ENCODE results near the gene TM2D1. TPM values are rescaled to one million over a fixed set of nuclear protein-coding genes. Genes with fewer than 3 reads are reported as not detected.
"Not testable (repeated sequence)": the region's sequence is repeated elsewhere in the genome, so short reads cannot be mapped to it uniquely, and the experiment has no call there.

TM2D1 gene
- total and polyA plus RNA-seq, 9 donors, result 34.6 to 68.0 (median 48.4) TPM

DNA sequence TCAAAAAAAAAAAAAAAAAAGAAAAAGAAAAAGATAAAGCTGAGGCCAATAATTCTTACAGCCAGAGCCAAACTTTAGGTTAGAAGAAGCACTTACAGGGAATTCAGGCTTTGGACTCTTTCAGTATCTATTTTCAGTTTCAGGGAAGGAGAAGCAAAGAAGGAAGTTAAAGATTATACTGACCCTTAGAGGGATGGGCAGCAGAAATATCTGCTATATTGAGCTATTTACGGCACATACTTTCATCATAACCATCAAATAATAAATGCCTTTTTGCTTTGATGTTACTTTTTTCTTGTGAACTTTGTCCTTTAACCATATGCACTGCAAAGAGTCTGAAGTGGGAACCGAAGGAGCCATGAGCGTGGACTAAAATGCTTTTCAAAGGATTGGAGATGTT lies 42.0 kb downstream of the TM2D1 start:
- no peaks in the 10 kb centered on the region for H3K9me3 ChIP-seq
- no peaks in the 10 kb centered on the region for H3K4me1 ChIP-seq (ENCODE audit: insufficient read depth)
- DNase-seq, result no peak
- 77 to 83% (median 77%) methylated on average over 3 of the region's 3 CpGs for WGBS, 3 donors
- H3K36me3 ChIP-seq, result peaks cover 2% of the 10 kb centered on the region
- TF ChIP-seq POLR2A (IDR thresholded peaks at IDR 0.05) (no peak), EP300 (IDR thresholded peaks at IDR 0.05) (no peak)
- TF ChIP-seq, protein P1, sequence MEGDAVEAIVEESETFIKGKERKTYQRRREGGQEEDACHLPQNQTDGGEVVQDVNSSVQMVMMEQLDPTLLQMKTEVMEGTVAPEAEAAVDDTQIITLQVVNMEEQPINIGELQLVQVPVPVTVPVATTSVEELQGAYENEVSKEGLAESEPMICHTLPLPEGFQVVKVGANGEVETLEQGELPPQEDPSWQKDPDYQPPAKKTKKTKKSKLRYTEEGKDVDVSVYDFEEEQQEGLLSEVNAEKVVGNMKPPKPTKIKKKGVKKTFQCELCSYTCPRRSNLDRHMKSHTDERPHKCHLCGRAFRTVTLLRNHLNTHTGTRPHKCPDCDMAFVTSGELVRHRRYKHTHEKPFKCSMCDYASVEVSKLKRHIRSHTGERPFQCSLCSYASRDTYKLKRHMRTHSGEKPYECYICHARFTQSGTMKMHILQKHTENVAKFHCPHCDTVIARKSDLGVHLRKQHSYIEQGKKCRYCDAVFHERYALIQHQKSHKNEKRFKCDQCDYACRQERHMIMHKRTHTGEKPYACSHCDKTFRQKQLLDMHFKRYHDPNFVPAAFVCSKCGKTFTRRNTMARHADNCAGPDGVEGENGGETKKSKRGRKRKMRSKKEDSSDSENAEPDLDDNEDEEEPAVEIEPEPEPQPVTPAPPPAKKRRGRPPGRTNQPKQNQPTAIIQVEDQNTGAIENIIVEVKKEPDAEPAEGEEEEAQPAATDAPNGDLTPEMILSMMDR (IDR thresholded peaks at IDR 0.05), result no peak
- no peak overlapping the region for H3K27ac ChIP-seq
- intact Hi-C loops (cut with DNase I), result no loop called here
- no peaks in the 10 kb centered on the region for H3K27me3 ChIP-seq
- no peak overlapping the region for H3K4me3 ChIP-seq

GRCh38 chr1:61680500-61680899 lies 44.4 kb downstream of the TM2D1 start:
- Histone ChIP-seq H3K4me1 (ENCODE audit: insufficient read depth) (no peaks in the 10 kb centered on the region), H3K27me3 (no peaks in the 10 kb centered on the region), H3K36me3 (peaks cover 2% of the 10 kb centered on the region), H3K9me3 (no peaks in the 10 kb centered on the region), H3K27ac (no peak overlapping the region), H3K4me3 (no peak overlapping the region)
- no peak for DNase-seq
- intact Hi-C loops (cut with DNase I), result no loop called here
- TF ChIP-seq EP300 (IDR thresholded peaks at IDR 0.05), result no peak
- TF ChIP-seq, protein P1 (IDR thresholded peaks at IDR 0.05), result no peak
- no peak for TF ChIP-seq POLR2A (IDR thresholded peaks at IDR 0.05)
- 81 to 88% (median 86%) methylated on average over 2 of the region's 2 CpGs for WGBS, 3 donors

- H3K4me3 ChIP-seq; intact Hi-C loops (cut with DNase I); H3K4me1 ChIP-seq (ENCODE audit: insufficient read depth); H3K9me3 ChIP-seq; H3K27me3 ChIP-seq; DNase-seq; H3K36me3 ChIP-seq; H3K27ac ChIP-seq: not testable (repeated sequence)
- WGBS, 3 donors, result 95 to 100% (median 98%) methylated on average over 2 of the region's 2 CpGs
Measured at GRCh38 chr1:61676881-61677280, 48.1 kb downstream of the TM2D1 start.

DNA sequence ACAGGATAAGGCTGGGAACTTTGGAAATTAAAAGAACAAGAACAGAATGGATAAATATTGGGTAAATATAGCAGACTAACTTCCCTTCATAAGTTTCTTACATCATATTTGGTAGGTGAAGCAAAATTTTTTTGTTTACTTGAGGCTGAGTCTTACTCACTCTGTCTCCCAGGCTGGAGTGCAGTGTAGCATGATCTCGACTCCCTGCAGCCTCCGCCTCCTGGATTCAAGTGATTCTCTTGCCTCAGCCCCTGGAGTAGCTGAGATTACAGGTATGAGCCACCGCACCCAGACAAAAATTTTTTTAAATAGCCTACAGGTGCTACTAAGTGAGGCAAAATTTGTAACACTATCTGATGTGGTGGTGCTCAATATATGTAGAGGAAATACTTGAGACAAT lies 50.7 kb downstream of the TM2D1 start:
- H3K27ac ChIP-seq, result no peak overlapping the region
- DNase-seq, result no peak
- no peak overlapping the region for H3K4me3 ChIP-seq
- no peak for TF ChIP-seq POLR2A (IDR thresholded peaks at IDR 0.05)
- TF ChIP-seq, protein P1 (IDR thresholded peaks at IDR 0.05), result no peak
- no peak for TF ChIP-seq EP300 (IDR thresholded peaks at IDR 0.05)
- no peaks in the 10 kb centered on the region for H3K9me3 ChIP-seq
- 85 to 90% (median 87%) methylated on average over 3 of the region's 3 CpGs for WGBS, 3 donors
- intact Hi-C loops (cut with DNase I), result no loop called here
- H3K36me3 ChIP-seq, result no peaks in the 10 kb centered on the region
- no peaks in the 10 kb centered on the region for H3K27me3 ChIP-seq
- no peaks in the 10 kb centered on the region for H3K4me1 ChIP-seq (ENCODE audit: insufficient read depth)

GRCh38 chr1:61672376-61672775 lies 52.6 kb downstream of the TM2D1 start:
- WGBS, 3 donors, result 83 to 85% (median 84%) methylated on average over 4 of the region's 4 CpGs
- TF ChIP-seq, protein P1 (IDR thresholded peaks at IDR 0.05), result no peak
- TF ChIP-seq EP300 (IDR thresholded peaks at IDR 0.05), result no peak
- TF ChIP-seq POLR2A (IDR thresholded peaks at IDR 0.05), result no peak
- no peaks in the 10 kb centered on the region for H3K27me3 ChIP-seq
- no peak overlapping the region for H3K4me3 ChIP-seq
- no peak for DNase-seq
- intact Hi-C loops (cut with DNase I), result no loop called here
- H3K27ac ChIP-seq, result no peak overlapping the region
- no peaks in the 10 kb centered on the region for H3K4me1 ChIP-seq (ENCODE audit: insufficient read depth)
- no peaks in the 10 kb centered on the region for H3K36me3 ChIP-seq
- no peaks in the 10 kb centered on the region for H3K9me3 ChIP-seq

All from ovary (tissue), 9 donors.